HG03378 (cell line): ENCODE data around the gene RASAL2.
"Not testable (repeated sequence)": the region's sequence is repeated elsewhere in the genome, so short reads cannot be mapped to it uniquely, and the experiment has no call there.

Source experiments
- ATAC-seq: cut with Tn5 transposase; IDR thresholded peaks from one replicate; pipeline ENCODE4 v1.9.1; 2021; ENCODE audit warnings: mild to moderate bottlenecking, moderate library complexity; ENCODE audit not compliant: unreplicated experiment

RASAL2 gene

GRCh38 chr1:178066908-178067614, 26.8 kb upstream of the RASAL2 start:
- peak; percentile 99 for ATAC-seq

- no peak for ATAC-seq
These were observed 22.1 kb upstream of the RASAL2 start for GRCh38 chr1:178071811-178072210.

GRCh38 chr1:178072326-178072725, 21.6 kb upstream of the RASAL2 start:
- ATAC-seq: no peak

- ATAC-seq: no peak
These were observed 18.6 kb upstream of the RASAL2 start for GRCh38 chr1:178075333-178075732.

- no peak for ATAC-seq
These were observed 17.3 kb upstream of the RASAL2 start for GRCh38 chr1:178076607-178077006.

- ATAC-seq: no peak
These were observed 16.0 kb upstream of the RASAL2 start for GRCh38 chr1:178077917-178078316.

GRCh38 chr1:178086294-178086693, 7.6 kb upstream of the RASAL2 start:
- no peak for ATAC-seq

- no peak for ATAC-seq
These were observed 7.1 kb upstream of the RASAL2 start for GRCh38 chr1:178086766-178087165.

- ATAC-seq: no peak
These were observed 5.3 kb upstream of the RASAL2 start for GRCh38 chr1:178088651-178089050.

GRCh38 chr1:178091454-178091853, 2.5 kb upstream of the RASAL2 start:
- ATAC-seq: not testable (repeated sequence)

- ATAC-seq: no peak
These were observed 1.7 kb upstream of the RASAL2 start for GRCh38 chr1:178091986-178092745.

GRCh38 chr1:178092878-178093493, 918 bp upstream of the RASAL2 start:
- peak; percentile 22 for ATAC-seq

- ATAC-seq: peak; percentile 88
These were observed 382 bp upstream of the RASAL2 start for GRCh38 chr1:178093494-178093950.

- ATAC-seq: no peak
These were observed 1.1 kb downstream of the RASAL2 start for GRCh38 chr1:178094739-178095645.

GRCh38 chr1:178096421-178096820, 2.5 kb downstream of the RASAL2 start:
- no peak for ATAC-seq

GRCh38 chr1:178098262-178098661, 4.4 kb downstream of the RASAL2 start:
- ATAC-seq: no peak

GRCh38 chr1:178101266-178101630, 7.3 kb downstream of the RASAL2 start:
- ATAC-seq: no peak

- no peak for ATAC-seq
These were observed 7.8 kb downstream of the RASAL2 start for GRCh38 chr1:178101654-178102053.

- no peak for ATAC-seq
These were observed 8.3 kb downstream of the RASAL2 start for GRCh38 chr1:178102218-178102617.

GRCh38 chr1:178107823-178108222, 13.9 kb downstream of the RASAL2 start:
- no peak for ATAC-seq
